Measurements from ENCODE around the gene FAM81A.
"Not testable (repeated sequence)": the region's sequence is repeated elsewhere in the genome, so short reads cannot be mapped to it uniquely, and the experiment has no call there.

The FAM81A gene

DNA sequence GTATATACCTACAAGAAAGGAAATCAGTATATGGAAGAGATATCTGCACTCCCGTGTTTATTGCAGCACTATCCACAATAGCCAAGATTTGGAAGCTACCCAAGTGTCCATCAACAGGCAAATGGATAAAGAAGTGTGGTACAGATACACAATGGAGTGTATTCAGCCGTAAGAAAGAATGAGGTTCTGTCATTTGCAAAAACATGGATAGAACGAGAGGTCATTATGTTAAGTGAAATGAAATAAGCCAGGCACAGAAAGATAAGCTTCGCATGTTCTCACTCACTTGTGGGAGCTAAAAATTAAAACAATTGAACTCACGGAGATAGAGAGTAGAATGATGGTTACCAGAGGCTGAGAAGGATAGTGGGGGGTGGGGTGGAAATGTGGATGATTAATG, 53.1 kb downstream of the FAM81A start:
- DNase-seq: no peak

- peak; percentile 66 for DNase-seq
These were observed 54.7 kb downstream of the FAM81A start for GRCh38 chr15:59492389-59493377.

DNA sequence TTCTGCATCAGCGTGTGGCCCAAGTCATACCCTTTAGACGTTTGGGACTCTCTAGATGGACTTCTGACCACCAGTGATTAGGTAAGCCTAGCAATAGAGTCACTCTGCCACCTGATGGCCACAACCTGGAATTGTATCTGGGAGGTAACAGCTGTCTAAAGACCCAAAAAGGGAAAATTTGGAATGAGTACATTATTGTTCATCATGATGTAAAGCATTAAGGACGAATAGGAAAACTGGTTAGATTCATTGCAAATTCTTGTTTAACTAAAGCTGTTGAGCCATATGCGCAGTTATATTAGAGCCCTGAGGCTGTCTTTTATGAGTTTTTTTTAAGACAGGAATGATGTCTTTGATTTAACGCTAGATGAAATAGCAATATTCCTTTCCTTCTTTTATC, 63.6 kb downstream of the FAM81A start:
- peak; percentile 12 for DNase-seq

- no peak for DNase-seq
These were observed 77.2 kb downstream of the FAM81A start for GRCh38 chr15:59515190-59515589.

- DNase-seq: no peak
These were observed 78.9 kb downstream of the FAM81A start for GRCh38 chr15:59516655-59517461.

DNA sequence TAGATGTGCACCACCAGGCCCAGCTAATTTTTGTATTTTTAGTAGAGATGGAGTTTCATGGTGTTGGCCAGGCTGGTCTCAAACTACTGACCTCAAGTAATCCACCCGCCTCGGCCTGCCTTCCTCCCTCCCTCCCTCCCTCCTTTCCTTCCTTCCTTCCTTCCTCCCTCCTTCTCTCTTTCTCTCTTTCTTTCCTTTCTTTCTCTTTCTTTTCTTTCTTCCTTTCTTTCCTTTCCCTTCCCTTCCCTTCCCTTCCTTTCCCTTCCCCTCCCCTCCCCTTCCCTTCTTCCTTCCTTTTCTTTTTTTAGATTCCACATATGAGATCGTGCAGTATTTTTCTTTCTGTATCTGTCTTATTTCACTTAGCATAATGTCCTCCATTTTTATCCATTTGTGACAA, 81.3 kb downstream of the FAM81A start:
- DNase-seq: no peak

GRCh38 chr15:59521443-59521842, 83.5 kb downstream of the FAM81A start:
- DNase-seq: no peak

DNA sequence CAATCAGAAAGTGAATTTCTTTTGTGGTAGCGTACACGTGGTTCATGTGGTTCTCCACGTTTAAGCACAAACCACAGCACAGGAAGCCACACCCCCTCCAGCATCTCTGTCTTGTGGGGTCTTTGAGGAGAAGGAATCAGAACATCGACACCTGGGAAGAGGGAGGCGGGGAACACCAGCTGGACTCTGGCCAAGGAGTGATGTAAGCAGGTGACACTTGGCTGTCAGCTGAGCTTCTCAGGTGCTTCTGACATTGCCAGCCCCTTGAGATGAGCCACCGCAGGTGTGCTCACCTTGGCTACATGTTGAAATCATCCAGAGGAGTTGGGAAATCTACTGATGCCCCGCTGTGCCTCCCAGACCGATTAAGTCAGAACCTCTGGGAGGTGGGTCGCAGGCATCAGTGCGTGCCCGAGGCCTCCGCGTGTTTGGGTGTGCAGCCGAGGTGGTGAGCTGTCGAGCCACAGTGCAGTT, 85.0 kb downstream of the FAM81A start:
- peak; percentile 75 for DNase-seq

- DNase-seq: no peak
These were observed 85.7 kb downstream of the FAM81A start for GRCh38 chr15:59523702-59524101.

GRCh38 chr15:59524331-59524731, 86.3 kb downstream of the FAM81A start:
- peak; percentile 20 for DNase-seq

- DNase-seq: not testable (repeated sequence)
These were observed 88.5 kb downstream of the FAM81A start for GRCh38 chr15:59526466-59526865.

GRCh38 chr15:59528429-59528828, 90.4 kb downstream of the FAM81A start:
- DNase-seq: no peak

DNA sequence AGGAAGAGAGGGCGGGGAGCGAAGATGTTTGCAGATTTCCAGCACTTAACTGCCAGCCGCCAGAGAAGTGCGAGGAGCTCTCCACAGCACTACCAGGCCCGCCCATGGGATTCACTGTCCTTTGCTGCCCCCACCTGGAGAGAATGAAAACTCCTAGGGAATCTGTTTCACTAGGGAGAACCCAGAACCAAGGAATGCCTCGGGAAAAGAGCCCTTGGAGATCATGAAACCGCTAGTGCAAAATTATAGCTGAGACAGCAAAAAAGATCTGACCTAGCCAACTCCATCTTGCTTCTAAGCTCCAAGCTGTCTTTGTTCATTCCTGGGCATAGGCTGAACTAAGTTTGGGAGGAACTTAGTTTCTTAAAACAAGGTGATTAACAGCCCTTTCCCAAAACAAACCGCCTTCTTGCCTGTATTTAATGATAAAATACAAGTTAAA, 91.0 kb downstream of the FAM81A start:
- peak; percentile 80 for DNase-seq

- no peak for DNase-seq
These were observed 93.2 kb downstream of the FAM81A start for GRCh38 chr15:59531066-59531675.

DNA sequence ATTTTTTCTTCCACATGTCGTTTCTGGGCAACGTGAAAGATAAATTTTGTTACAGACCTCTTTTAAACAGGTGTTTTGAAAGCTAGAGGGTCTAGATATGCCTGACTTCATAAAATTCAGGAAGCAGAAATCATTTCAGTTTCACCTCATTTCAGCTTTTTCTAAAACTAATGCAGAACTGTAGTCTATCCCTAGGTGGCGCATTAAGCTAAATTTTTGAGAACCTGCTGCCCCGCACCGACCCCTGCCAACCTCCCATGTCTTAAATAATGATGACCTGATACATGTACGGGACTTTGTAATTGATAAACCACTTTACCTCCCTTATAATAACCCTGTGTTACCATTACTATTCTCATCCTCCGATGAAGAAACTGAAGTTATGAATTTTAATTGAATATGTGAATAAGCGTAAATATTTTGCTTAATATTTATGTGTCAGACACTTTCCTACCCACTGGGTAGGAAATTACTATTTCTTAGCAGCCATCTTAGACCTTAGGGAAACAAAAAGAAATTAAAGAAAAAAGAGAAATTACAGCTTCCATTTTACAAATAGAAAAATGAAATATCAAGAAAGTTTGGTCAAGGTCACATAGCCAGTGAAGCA, 94.9 kb downstream of the FAM81A start:
- DNase-seq: peak; percentile 31

- DNase-seq: no peak
These were observed 98.6 kb downstream of the FAM81A start for GRCh38 chr15:59536553-59536952.

- DNase-seq: no peak
These were observed 99.4 kb downstream of the FAM81A start for GRCh38 chr15:59537403-59537802.

DNA sequence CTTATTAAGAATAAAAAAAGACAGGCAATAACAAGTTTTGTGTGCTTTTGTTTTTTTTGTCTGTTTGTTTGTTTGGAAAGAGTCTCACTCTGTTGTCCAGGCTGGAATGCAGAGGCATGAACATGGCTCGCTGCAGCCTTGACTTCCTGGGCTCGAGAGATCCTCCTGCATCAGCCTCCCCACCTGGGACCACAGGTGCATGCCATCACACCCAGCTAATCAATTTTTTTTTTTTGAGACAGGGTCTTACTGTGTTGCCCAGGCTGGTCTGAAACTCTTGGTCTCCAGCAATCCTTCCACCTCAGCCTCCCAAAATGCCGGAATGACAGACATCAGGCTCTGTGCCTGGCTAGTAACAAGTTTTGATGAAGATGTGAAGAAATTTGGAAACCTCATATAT, 100.5 kb downstream of the FAM81A start:
- no peak for DNase-seq

DNA sequence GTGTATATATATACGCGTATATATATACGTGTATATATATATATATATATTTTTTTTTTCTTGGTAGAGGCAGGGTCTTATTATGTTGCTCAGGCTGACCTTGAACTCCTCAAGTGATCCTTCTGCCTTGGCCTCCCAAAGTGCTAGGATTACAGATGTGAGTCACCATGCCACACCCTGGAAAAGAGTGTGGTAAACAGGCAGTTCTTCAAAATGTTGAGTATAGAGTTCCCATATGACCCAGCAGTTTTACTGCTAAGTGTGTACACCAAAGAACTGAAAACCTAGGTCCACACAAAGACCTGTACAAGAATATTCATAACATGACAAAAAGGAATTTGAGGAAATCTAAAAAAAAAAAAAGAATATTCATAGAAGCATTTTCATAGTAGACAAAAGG, 101.8 kb downstream of the FAM81A start:
- DNase-seq: no peak

DNA sequence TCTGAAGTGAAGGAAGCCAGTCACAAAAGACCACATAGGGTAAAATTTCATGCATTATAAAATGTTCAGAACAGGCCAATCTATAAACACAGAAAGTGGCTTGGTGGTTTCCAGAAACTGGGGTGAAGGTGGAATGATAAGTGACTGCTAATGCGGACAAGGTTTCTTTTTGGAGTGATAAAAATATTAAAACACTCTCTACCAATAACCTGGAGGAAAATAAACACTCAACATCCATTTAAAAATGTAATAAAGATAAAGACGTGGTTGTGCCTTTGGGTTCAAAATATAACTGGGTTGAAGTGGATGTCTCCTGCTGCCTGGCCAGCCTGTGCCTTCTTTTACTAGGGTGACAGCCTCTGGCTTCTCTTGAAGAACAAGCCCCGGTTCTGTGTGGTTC, 102.7 kb downstream of the FAM81A start:
- no peak for DNase-seq

DNA sequence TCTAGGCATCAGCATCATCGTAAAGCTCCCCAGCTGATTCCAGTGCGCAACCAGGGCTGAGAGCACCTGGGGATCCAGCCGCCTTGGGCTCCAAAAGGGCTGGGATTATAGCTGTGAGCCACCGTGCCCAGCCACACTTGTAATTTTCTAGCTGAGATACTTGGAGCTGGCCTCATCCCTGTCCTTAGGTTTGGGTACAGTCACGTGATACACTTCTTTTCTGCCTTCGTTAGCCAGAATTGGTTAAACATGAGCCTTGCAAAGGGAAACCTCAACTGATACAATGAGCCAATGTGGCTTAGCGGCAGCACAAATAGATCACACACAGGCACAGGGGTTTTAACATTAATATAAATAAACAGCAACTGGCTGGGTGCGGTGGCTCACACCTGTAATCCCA, 103.8 kb downstream of the FAM81A start:
- no peak for DNase-seq

- no peak for DNase-seq
These were observed 105.9 kb downstream of the FAM81A start for GRCh38 chr15:59543721-59544547.

Data from CD4-positive, alpha-beta T cell treated with Interleukin-17A for 4 hours (primary cell).